ENCODE results near the gene VOPP1.
"Not testable (repeated sequence)": the region's sequence is repeated elsewhere in the genome, so short reads cannot be mapped to it uniquely, and the experiment has no call there.

The VOPP1 gene, protein sequence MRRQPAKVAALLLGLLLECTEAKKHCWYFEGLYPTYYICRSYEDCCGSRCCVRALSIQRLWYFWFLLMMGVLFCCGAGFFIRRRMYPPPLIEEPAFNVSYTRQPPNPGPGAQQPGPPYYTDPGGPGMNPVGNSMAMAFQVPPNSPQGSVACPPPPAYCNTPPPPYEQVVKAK

GRCh38 chr7:55572378-55573233, at the start of gene VOPP1:
TSS of gene VOPP1 (minus strand) at chr7:55572502. CDS start at chr7:55572324, 178 bp downstream.
- peak in 50 of 58 donors; percentile 14 to 72 (median 47) for DNase-seq

- no peak for DNase-seq
These were observed 46.6 kb upstream of the VOPP1 start for GRCh38 chr7:55618913-55619312.

DNA sequence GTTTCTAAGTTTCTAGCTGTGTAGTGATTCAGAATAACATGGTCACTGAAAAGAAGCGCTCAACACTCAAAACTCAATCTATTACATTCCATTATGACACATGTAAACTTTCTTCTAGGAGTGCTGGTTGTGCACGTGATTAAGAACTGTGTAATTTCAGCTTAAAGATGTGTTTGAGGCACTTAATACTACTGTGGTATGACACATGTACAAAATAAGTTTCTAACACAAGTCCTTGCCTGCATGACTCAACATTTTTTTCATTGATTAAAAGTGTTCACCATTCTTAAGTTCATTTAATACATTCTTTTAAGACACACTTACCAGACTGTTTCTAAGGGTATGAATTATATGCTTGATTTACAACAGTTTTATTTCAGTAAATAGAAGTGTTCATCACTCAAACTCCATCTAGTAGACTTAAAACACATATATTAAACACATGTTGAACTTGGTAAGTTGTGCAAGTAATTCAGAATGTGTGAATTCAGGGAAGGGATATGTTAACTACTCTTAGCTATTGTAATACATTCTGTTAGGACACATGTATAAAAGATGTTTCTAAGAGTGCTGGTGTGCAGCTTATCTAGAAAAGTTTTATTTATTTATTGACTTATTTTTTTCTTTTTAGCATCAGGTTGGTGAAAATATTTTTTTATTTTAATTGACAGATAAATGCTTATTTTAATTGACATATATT, 42.2 kb upstream of the VOPP1 start:
- DNase-seq, result not testable (repeated sequence)

DNA sequence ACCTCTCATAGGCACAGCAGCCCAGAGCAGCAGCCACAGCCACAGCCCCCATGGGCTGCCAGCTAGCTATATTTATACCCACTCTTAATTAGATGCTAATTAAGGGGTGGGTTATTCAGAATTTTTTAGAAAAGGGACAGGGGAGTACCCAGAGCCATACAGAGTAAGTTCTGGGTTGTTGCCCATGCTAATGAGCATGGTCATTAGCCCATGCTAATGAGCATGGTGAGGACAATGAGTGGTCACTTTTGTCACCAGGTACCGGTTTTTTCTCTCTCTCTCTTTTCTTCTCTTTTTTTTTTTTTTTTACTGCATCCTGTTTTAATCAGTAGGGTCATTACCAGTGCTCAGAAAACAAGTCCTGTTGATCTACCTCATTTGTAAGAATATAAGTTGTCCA, 37.4 kb upstream of the VOPP1 start:
- not testable (repeated sequence) for DNase-seq

GRCh38 chr7:55605661-55606060, 33.4 kb upstream of the VOPP1 start:
- DNase-seq, result not testable (repeated sequence)

DNA sequence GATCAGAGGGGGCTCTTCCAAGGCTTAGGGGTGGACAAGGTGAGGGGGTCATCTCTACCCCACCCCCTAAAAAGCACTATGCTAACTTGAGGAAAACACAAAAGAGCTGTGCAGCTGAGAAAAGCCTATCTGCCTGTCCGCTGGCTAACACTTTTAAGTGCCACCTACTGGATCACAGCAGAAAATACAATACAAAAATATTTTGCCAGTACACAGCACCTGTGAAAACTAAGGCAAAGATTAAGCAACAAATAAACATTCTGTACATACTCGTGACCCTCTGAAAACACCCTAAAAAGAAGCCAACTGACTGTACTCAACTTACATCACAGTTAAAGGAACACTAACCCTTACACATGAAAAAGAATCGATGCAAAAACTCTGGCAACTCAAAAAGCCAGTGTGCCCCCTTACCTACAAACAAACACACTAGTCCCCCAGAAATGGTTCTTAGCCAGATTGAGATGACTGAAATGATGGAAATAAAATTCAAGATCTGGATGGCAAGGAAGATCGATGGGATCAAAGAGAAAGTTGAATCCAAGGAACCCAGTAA, 25.7 kb upstream of the VOPP1 start:
- not testable (repeated sequence) for DNase-seq

DNA sequence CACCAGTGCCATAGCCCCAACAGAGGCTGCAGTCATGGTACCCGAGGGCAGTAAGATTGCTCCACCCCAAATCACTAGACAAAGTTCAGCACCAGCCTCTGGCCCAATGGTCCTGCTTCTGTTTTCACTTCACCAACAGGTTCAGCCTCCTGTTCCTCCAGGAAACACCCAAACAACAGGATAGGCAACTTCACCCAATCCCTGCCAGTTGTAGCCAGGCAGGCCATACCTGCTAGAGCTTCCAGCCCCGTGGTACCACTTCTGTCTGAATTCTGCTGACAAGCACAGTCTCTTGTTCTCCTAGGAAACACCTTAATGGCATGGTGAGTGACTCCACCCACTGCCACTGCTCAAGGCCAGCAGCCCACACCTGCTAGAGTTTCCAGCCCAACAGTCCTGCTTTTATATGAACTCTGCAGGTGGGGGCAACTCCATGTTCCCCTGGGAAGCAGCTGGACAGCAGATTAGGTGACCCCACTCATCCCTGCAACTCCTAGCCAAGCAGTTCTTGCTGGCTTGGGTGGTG, 25.0 kb upstream of the VOPP1 start:
- not testable (repeated sequence) for DNase-seq

DNA sequence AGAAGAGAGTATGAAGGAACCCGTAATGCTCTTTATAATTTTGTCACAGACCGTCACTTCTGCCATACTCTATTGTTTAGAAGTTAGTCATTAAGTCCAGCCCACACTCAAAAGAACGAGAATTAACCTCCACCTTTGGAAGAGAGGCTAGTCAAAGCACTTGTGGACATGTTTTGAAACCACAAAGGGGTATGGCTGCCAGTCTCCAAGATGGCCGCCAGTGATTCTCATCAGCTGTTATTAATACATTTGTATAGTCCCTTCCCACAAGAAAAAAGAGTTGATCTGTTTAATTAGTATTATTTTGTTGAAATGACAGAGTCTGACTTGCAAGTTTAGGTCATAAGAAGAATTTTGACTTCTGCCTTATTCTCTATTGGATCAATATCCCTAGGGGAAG, 23.2 kb upstream of the VOPP1 start:
- DNase-seq, result no peak

- no peak for DNase-seq
These were observed 22.6 kb upstream of the VOPP1 start for GRCh38 chr7:55594870-55595269.

- no peak for DNase-seq
These were observed 22.1 kb upstream of the VOPP1 start for GRCh38 chr7:55594414-55594813.

DNA sequence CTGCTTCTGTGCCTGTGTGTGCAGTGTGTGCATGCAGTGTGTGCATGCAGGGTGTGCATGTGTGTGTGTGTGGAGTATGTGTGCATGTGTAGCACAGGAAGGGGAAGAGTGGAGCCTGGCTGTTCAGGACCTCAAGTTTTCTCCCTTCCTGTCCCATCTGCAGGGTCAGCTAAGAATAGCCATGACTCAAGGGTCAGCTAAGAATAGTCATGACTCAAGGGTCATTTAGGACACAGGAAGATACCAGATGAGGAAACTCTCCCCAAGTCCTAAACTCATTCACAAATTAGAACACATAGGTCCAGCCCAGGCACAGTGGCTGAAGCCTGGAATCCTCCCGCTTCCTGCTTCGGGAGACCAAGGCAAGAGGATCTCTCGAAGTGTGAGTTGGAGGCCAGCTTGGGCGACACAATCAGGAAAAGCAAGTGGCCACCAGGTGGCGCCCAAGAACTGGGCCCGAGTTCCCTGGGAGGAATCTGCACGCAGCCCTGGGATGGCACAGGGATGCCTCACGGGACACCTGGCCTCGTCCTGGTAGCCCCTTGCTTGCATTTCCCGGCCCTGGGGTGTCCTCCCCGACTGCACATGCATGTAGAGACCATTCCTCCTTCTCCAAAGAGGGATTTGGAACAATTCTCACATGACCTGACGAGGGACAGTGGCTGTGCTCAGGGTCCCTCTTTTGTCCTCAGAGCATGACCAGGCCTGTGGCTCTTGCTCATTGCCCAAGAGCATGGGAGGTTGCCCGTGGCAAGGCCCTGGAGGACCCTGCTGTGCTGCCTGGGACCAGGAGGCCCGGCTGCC, 21.4 kb upstream of the VOPP1 start:
- DNase-seq, result peak in 23 of 58 donors; percentile 6 to 57 (median 17)

DNA sequence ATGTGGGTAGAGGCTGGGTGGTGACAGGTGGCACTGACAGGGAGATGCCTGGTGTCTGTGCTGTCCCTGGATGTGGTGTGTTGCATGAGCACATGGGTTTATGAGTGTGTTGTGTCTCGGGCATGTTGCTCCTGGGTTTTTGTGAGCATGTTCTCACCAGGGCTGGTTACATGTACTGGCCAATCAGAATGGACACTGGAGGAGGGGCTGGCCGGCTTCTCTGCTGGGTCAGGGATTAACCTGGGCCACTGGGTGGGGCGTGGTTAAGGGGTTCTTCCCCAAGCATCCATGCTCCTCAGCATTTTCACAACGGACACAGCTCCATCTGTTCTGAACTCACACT, 20.8 kb upstream of the VOPP1 start:
- DNase-seq, result no peak

DNA sequence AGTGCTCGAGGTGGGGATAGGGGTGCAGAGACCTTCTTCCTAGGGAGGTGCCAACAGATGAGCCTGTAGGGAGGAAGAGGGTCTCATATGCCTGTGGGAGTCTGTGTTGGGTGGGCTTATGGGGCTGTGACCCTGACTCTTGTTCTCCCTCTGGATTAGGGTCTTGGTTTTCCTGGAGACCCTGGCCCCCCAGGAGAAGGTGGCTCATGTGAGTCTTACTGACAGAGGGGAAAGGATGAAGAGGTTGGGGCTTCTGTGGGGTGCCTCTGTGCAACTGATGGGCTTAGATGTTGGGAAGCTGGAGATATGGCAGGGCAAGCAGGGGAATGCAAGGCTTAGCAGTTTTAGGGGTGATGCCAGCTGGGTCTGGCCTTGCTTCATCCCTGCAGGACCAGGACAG, 20.2 kb upstream of the VOPP1 start:
- no peak for DNase-seq

- DNase-seq, result no peak
These were observed 19.1 kb upstream of the VOPP1 start for GRCh38 chr7:55591282-55591931.

- DNase-seq, result no peak
These were observed 18.4 kb upstream of the VOPP1 start for GRCh38 chr7:55590517-55591281.

- DNase-seq, result no peak
These were observed 17.6 kb upstream of the VOPP1 start for GRCh38 chr7:55589905-55590304.

GRCh38 chr7:55588976-55589604, 16.8 kb upstream of the VOPP1 start:
- DNase-seq, result no peak

GRCh38 chr7:55588379-55588699, 16.0 kb upstream of the VOPP1 start:
- no peak for DNase-seq

- no peak for DNase-seq
These were observed 15.5 kb upstream of the VOPP1 start for GRCh38 chr7:55587687-55588378.
